Liver (tissue), 3 donors: ENCODE measurements around the gene TBC1D3B.

Source experiments
- EGR1 ChIP-seq, 2 donors: IDR thresholded peaks; 2 replicates each; pipeline ENCODE4 v1.6.1; 2016 to 2018; ENCODE audit warnings: antibody characterized with exemption in 2 of 2, low read depth in 2 of 2
- JUND ChIP-seq, 2 donors: IDR thresholded peaks; 2 replicates each; pipeline ENCODE4 v1.6.1; 2016; ENCODE audit warnings: antibody characterized with exemption in 2 of 2
- RAD21 ChIP-seq, 2 donors: IDR thresholded peaks; 2 replicates each; pipeline ENCODE4 v1.6.1; 2016; ENCODE audit warnings: antibody characterized with exemption in 2 of 2, mild to moderate bottlenecking in 2 of 2
- RXRA ChIP-seq, 2 donors: IDR thresholded peaks; 2 replicates each; pipeline ENCODE4 v1.6.1; 2017 to 2018; ENCODE audit warnings: antibody characterized with exemption in 2 of 2, mild to moderate bottlenecking in 1 of 2
- SP1 ChIP-seq: IDR thresholded peaks from 2 replicates; pipeline ENCODE4 v1.6.1; 2018; ENCODE audit warnings: antibody characterized with exemption, mild to moderate bottlenecking
- YY1 ChIP-seq: IDR thresholded peaks from 2 replicates; pipeline ENCODE4 v1.6.1; 2016; ENCODE audit warnings: antibody characterized with exemption, mild to moderate bottlenecking
- TF ChIP-seq, protein P1 (sequence below): fragments of 150-350 bp; IDR thresholded peaks from 2 replicates; pipeline ENCODE4 v1.5.1; 2017; ENCODE audit warnings: improper control_type of control experiment, low read depth, low read length; ENCODE audit not compliant: missing input control
- TF ChIP-seq, protein P2 (sequence below): IDR thresholded peaks from 2 replicates; pipeline ENCODE4 v1.6.1; 2016; ENCODE audit warnings: antibody characterized with exemption
- donor health status: healthy.
- donor health status: healthy.

DNA sequence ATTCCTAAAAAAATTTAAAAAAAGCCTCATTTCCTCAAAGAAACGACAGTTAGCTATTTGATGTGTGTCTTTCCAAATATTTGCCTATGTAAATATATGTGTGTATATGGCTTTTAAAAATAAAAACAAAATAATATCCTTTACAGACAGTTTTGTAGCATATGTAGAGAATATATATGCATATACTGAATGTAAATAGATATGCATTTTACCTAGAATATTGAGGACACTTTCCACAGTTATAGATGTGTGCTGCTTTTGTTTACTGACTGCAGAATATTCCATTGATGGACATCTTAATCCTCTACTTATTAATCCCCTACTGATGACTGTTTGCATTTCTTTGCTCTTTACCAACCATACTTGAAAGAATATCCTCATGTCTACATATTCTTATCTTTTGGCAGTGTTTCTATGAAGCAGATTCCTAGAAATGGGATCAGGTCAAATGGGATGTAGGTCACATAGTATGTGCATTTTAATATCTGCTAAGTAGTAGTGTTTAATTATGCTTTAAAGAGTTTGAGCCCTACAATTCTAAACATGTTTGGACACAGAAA is 16.9 kb upstream of the TBC1D3B start:
- TF ChIP-seq, protein P1, sequence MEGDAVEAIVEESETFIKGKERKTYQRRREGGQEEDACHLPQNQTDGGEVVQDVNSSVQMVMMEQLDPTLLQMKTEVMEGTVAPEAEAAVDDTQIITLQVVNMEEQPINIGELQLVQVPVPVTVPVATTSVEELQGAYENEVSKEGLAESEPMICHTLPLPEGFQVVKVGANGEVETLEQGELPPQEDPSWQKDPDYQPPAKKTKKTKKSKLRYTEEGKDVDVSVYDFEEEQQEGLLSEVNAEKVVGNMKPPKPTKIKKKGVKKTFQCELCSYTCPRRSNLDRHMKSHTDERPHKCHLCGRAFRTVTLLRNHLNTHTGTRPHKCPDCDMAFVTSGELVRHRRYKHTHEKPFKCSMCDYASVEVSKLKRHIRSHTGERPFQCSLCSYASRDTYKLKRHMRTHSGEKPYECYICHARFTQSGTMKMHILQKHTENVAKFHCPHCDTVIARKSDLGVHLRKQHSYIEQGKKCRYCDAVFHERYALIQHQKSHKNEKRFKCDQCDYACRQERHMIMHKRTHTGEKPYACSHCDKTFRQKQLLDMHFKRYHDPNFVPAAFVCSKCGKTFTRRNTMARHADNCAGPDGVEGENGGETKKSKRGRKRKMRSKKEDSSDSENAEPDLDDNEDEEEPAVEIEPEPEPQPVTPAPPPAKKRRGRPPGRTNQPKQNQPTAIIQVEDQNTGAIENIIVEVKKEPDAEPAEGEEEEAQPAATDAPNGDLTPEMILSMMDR, result no peak
- no peak for TF ChIP-seq JUND (IDR thresholded peaks at IDR 0.05)
- TF ChIP-seq YY1, result no peak
- TF ChIP-seq EGR1 (IDR thresholded peaks at IDR 0.05; ENCODE audit: low read depth in 2 of 2), result no peak
- TF ChIP-seq RXRA (IDR thresholded peaks at IDR 0.05), result no peak
- no peak for TF ChIP-seq SP1
- TF ChIP-seq, protein P2, sequence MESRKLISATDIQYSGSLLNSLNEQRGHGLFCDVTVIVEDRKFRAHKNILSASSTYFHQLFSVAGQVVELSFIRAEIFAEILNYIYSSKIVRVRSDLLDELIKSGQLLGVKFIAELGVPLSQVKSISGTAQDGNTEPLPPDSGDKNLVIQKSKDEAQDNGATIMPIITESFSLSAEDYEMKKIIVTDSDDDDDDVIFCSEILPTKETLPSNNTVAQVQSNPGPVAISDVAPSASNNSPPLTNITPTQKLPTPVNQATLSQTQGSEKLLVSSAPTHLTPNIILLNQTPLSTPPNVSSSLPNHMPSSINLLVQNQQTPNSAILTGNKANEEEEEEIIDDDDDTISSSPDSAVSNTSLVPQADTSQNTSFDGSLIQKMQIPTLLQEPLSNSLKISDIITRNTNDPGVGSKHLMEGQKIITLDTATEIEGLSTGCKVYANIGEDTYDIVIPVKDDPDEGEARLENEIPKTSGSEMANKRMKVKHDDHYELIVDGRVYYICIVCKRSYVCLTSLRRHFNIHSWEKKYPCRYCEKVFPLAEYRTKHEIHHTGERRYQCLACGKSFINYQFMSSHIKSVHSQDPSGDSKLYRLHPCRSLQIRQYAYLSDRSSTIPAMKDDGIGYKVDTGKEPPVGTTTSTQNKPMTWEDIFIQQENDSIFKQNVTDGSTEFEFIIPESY, result no peak
- TF ChIP-seq RAD21 (IDR thresholded peaks at IDR 0.05), result no peak
